SK-N-MC (cell line): ENCODE results near the gene MEX3B.

ENCODE experiments used
- EZH2 ChIP-seq: fragments of 200-600 bp; sonication (generic); IDR thresholded peaks from one replicate; pipeline ENCODE4 v1.6.1; 2017; ENCODE audit warnings: antibody characterized with exemption
- POLR2AphosphoS5 ChIP-seq: IDR thresholded peaks from 2 replicates; pipeline ENCODE4 v1.6.1; 2012; ENCODE audit warnings: mild to moderate bottlenecking, low read depth, low read length, borderline replicate concordance

DNA sequence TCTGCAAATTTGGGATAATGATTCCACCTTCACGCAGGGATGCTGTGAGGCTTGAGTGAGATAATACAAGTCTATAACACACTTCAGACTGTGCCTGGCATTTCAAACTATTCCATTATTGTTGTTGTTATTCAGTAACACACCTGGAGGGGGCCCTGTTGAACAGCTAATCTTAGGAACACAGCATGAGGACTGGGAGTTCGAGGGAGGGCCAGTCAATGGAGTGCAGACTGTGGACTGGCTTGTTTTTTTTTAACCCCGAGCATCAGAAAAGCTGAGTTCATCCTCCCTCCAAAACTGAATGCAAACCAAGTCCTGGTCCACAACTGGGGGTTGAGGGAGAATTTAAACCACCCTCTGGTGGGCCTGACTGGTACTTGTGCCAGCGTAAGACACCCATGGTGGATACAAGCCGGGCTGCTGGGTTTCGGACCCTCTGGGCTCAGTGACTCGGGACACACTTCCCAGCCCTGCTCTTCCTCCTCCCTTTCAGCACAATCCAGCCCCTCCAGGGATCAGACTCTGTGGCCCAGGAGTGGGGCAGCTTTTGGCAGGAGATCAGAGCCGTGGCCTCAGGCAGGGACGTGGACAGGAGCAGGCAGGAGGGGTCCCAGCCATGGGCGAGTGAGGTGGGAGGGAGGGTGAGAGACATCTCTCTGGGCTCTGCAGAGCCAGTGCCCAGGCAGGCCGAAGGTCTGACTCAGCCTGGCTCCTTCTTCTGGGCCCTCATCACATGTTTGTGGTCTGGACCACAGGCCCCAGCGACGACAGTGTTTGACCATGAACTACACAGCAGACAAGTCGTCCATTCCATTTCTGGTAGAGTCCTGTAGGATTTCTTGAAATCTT, 36.3 kb upstream of the MEX3B start:
- TF ChIP-seq EZH2 (no peak), POLR2AphosphoS5 (no peak)
